WERI-Rb-1 (cell line): ENCODE data around the gene LIMCH1.

ENCODE experiments used
- DNase-seq: peaks from one replicate; pipeline ENCODE4 v3.0.0-alpha.2; 2020
- H3K27ac ChIP-seq: fragments of 250-450 bp; sonication (Bioruptor Pico); 2 replicates; pipeline ENCODE4 v1.5.1; 2020; ENCODE audit warnings: mild to moderate bottlenecking, moderate library complexity
- H3K27me3 ChIP-seq: fragments of 250-450 bp; sonication (Bioruptor Pico); 2 replicates; pipeline ENCODE4 v1.5.1; 2021; ENCODE audit warnings: mild to moderate bottlenecking, low read depth, moderate library complexity; ENCODE audit not compliant: insufficient read depth, severe bottlenecking
- H3K36me3 ChIP-seq: fragments of 250-450 bp; sonication (Bioruptor Pico); 2 replicates; pipeline ENCODE4 v1.5.1; 2020; ENCODE audit warnings: mild to moderate bottlenecking, moderate library complexity
- H3K4me3 ChIP-seq: 2 replicates; pipeline ENCODE4 v1.5.1; 2011; ENCODE audit warnings: low read depth, mild to moderate bottlenecking, control low read depth, low read length
- H3K9me3 ChIP-seq: fragments of 250-450 bp; sonication (Bioruptor Pico); 2 replicates; pipeline ENCODE4 v1.5.1; 2021; ENCODE audit warnings: mild to moderate bottlenecking, moderate library complexity; ENCODE audit not compliant: severe bottlenecking
- TF ChIP-seq, protein P1 (sequence below): IDR thresholded peaks from 2 replicates; pipeline ENCODE4 v1.5.1; 2011; ENCODE audit warnings: low read depth, mild to moderate bottlenecking, control low read depth, inconsistent platforms, low read length

The LIMCH1 gene

DNA sequence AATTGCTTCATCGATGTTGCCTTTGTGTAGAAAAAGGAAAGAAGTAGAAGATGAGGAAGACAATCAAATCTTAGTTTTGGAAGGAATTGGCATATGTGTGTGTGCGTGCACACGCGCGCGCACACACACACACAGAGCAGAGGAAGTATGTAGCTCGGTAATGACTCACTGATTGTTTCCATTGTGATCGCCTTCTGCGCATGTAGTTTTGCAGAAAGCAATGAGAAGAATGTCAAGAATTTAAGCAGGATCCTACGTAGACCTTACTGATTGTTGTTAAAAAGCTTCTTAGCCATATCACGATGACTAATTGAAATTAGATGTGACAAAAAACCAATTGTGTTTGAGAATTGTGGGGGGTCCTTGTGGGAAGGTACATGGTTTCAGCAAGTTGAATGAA is 12.8 kb upstream of the LIMCH1 start:
- H3K27ac ChIP-seq = no peak overlapping the region
- no peak for DNase-seq
- no peak overlapping the region for H3K4me3 ChIP-seq
- H3K27me3 ChIP-seq = no peaks in the 10 kb centered on the region
- TF ChIP-seq, protein P1, sequence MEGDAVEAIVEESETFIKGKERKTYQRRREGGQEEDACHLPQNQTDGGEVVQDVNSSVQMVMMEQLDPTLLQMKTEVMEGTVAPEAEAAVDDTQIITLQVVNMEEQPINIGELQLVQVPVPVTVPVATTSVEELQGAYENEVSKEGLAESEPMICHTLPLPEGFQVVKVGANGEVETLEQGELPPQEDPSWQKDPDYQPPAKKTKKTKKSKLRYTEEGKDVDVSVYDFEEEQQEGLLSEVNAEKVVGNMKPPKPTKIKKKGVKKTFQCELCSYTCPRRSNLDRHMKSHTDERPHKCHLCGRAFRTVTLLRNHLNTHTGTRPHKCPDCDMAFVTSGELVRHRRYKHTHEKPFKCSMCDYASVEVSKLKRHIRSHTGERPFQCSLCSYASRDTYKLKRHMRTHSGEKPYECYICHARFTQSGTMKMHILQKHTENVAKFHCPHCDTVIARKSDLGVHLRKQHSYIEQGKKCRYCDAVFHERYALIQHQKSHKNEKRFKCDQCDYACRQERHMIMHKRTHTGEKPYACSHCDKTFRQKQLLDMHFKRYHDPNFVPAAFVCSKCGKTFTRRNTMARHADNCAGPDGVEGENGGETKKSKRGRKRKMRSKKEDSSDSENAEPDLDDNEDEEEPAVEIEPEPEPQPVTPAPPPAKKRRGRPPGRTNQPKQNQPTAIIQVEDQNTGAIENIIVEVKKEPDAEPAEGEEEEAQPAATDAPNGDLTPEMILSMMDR = no peak
- no peaks in the 10 kb centered on the region for H3K36me3 ChIP-seq
- H3K9me3 ChIP-seq = no peaks in the 10 kb centered on the region

DNA sequence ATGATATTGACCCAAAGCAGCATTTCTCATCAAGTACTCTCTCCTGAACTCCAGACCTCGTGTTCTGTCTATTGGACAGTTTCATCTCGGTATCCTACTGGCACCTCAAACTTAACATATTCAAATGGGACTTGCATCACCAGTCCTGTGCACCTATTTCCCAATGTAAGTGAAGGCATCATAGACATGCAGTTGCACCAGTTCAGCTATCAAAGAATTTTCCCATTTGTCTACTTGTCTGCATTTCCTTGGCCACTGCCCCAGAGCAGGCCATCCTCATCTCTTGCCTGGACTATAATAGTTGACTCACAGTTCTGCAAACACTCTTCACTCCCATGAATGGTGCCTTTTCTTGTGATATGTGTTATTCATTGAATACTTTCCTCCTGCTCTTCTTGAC is 11.3 kb upstream of the LIMCH1 start:
- no peak for DNase-seq
- Histone ChIP-seq H3K27me3 (no peaks in the 10 kb centered on the region), H3K9me3 (no peaks in the 10 kb centered on the region), H3K4me3 (no peak overlapping the region), H3K27ac (no peak overlapping the region), H3K36me3 (no peaks in the 10 kb centered on the region)
- TF ChIP-seq, protein P1 = no peak

DNA sequence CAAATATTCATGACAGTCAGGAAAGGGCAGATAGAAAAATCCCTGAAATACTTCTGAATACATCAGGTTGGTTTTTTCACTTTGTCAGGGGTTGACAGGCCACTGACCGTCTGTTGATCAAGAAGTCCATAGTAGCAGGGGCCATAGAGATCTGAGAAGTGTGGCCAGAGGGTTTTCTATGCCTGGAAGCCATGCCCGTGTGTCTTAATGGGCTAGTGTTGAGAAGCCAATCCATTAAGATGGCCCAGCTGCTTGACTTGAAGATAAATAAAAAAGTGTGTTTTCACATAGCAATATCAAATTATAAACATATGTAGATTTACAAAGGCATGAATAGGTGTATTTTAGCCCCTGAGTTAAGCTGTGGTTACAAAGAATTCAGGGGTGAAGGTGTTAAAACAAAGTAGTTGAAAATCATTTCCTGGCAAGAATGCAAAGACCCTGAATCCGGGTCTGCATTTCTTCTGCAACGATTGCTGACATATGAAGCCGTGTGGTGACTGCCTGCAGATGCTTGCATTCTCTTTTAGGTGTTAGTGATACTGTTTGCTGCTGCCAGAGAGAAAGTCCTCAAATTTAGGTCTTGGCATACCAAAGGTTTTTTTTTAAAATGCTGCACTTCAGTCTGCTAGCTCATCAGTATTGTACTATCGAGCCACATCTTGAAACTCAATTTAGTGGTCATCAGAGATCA is 9.3 kb upstream of the LIMCH1 start:
- H3K9me3 ChIP-seq = no peaks in the 10 kb centered on the region
- H3K27me3 ChIP-seq = no peaks in the 10 kb centered on the region
- DNase-seq = no peak
- H3K4me3 ChIP-seq = no peak overlapping the region
- no peaks in the 10 kb centered on the region for H3K36me3 ChIP-seq
- TF ChIP-seq, protein P1 = no peak
- no peak overlapping the region for H3K27ac ChIP-seq

DNA sequence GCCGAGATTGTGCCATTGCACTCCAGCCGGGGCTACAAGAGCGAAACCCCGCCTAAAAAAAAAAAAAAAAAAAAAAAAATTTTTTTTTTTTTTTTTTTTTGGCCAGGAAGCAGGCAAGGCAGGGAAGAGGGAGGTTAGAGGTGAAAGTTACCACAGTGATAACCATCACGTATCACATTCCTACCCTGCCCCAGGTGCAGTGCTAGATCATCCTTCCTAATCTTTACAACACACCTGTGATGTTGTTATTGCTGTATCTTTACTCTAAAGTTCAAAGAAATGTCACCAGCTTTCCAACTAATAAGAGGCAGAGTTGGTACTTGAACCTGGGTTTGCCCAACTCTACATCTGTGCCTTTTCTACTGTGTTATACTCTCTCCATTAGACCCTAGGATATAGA is 7.2 kb upstream of the LIMCH1 start:
- H3K4me3 ChIP-seq = no peak overlapping the region
- H3K36me3 ChIP-seq = no peaks in the 10 kb centered on the region
- TF ChIP-seq, protein P1 = no peak
- H3K9me3 ChIP-seq = no peaks in the 10 kb centered on the region
- H3K27me3 ChIP-seq = no peaks in the 10 kb centered on the region
- H3K27ac ChIP-seq = no peak overlapping the region
- DNase-seq = no peak

DNA sequence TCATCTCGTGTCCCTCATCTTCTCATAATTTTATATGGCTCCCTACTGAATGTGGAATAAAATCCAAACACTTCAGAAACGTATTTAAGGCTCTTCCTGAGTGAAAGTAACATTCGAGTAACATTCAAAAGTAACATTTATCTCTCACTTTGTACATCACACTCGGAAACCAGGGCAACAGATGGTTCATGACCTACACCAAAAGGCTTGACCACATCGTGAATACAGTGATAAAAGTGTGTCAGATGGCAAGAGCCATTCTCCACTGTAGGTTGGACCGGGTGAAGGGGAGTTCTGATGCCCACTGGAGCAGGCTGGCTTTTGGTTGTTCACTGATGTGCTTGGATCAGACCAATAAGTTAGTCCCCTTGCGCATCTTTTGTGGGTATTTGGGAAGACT is 5.6 kb upstream of the LIMCH1 start:
- Histone ChIP-seq H3K9me3 (no peaks in the 10 kb centered on the region), H3K36me3 (no peaks in the 10 kb centered on the region), H3K27me3 (no peaks in the 10 kb centered on the region), H3K4me3 (no peak overlapping the region), H3K27ac (no peak overlapping the region)
- TF ChIP-seq, protein P1 = no peak
- DNase-seq = no peak

DNA sequence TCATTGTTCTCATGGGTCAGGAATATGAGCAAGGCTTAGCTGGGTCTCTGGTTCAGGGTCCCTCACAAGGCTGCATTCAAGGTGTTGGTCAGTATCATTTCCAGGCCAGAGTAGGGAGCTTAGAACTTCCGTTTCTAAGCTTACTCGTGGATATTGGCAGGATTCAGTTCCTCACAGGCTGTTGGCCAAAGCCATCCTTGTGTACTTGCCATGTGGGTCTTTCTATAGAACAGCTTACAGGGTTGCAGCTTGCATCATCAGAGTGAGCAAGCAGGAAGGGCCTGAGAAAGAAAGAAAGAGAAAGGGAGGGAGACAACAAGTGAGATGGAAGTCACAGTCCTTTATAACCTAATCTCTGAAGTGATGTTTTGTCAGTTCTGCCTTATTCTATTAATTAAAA is 5.1 kb upstream of the LIMCH1 start:
- TF ChIP-seq, protein P1 = no peak
- no peak for DNase-seq
- Histone ChIP-seq H3K27me3 (no peaks in the 10 kb centered on the region), H3K27ac (no peak overlapping the region), H3K9me3 (no peaks in the 10 kb centered on the region), H3K4me3 (no peak overlapping the region), H3K36me3 (no peaks in the 10 kb centered on the region)
